ENCODE data around the gene TRIM63. TPM values are rescaled to one million over a fixed set of nuclear protein-coding genes. Genes with fewer than 3 reads are reported as not detected.

Gene TRIM63
- total RNA-seq, 1 experiment from 2014 or later, result not detected

DNA sequence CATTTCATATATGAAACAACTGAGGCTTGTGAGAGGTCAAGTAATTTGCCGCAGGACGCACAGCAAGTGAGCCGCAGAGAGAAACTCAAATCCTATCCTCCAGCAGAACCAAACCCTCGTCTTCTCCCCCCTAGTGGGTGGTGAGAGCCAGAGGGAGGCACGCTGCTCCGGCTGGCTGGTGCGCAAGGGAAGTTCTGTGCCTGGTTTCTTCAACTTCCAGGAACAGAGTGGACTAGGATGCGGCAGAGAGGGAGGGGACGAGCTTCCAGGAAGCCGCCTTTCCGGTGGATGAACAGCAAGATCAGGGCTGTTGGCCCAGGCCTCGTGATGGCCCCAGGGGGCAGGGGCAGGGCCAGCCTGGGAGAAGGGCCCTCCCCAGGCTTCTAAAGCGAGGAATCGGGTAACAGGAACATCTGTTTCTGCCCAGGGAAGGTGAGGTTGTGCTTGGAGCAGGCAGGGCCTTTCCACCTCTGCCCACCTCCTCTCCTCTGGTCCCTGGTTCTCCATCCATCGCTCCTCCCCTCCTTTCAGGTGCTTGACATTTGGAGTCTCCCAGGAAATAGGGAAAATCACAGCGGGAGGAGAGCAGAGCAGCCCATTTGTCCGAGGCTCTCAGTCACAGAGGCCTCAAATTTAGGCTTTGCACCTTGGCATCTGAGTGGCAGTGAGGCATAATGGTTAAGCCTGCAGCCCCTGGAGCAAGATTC is 27.4 kb upstream of the TRIM63 start:
- DNase-seq (ENCODE audit: low spot score), result peak; percentile 72
- ATAC-seq, result peak; percentile 92
- Mint-ChIP-seq H3K4me1 (peaks cover 36% of the 10 kb centered on the region), H3K4me3 (peak overlapping the region; percentile 25), H3K36me3 (no peaks in the 10 kb centered on the region), H3K27me3 (ENCODE audit: low read depth) (peaks cover 5% of the 10 kb centered on the region), H3K9me3 (peaks cover 7% of the 10 kb centered on the region), H3K27ac (no peak overlapping the region)
- ChIA-PET POLR2A (interaction anchor here (1.1 to 1.3 kb wide), 2 partner anchors 70 to 185 kb away, joined by 3 read pairs; no protein-coding TSS in a partner anchor), CTCF (interaction anchor here (0.6 to 2.8 kb wide), 11 partner anchors 10 to 181 kb away, joined by 3 to 13 read pairs (median 4); partner anchors contain the start of genes CEP85, CNKSR1 and ZNF593)
- TF ChIP-seq NFYB (CRISPR knock-in tag; conservative IDR thresholded peaks at IDR 0.05; ENCODE audit: low read depth) (no peak), FOXK1 (CRISPR knock-in tag; IDR thresholded peaks at IDR 0.05) (0 out of 2 replicates have a peak, but pooled peaks have one; percentile 29), MYBL2 (CRISPR knock-in tag; IDR thresholded peaks at IDR 0.05) (0 out of 2 replicates have a peak, but pooled peaks have one; percentile 41), ZNF138 (CRISPR knock-in tag; conservative IDR thresholded peaks at IDR 0.05) (no peak), SP1 (CRISPR knock-in tag; conservative IDR thresholded peaks at IDR 0.05) (0 out of 2 replicates have a peak, but pooled peaks have one; percentile 48), FOXJ3 (CRISPR knock-in tag; IDR thresholded peaks at IDR 0.05; ENCODE audit: borderline replicate concordance) (no peak), JUN (CRISPR knock-in tag; IDR thresholded peaks at IDR 0.05) (no peak), ZNF416 (CRISPR knock-in tag; IDR thresholded peaks at IDR 0.05) (no peak), KAT7 (CRISPR knock-in tag; IDR thresholded peaks at IDR 0.05; ENCODE audit: borderline replicate concordance) (no peak), ETV6 (CRISPR knock-in tag; IDR thresholded peaks at IDR 0.05) (peak; percentile 66; the same call in 1 of the 2 replicates), MXD4 (CRISPR knock-in tag; IDR thresholded peaks at IDR 0.05; ENCODE audit: borderline replicate concordance) (no peak)
- TF ChIP-seq, protein P1, sequence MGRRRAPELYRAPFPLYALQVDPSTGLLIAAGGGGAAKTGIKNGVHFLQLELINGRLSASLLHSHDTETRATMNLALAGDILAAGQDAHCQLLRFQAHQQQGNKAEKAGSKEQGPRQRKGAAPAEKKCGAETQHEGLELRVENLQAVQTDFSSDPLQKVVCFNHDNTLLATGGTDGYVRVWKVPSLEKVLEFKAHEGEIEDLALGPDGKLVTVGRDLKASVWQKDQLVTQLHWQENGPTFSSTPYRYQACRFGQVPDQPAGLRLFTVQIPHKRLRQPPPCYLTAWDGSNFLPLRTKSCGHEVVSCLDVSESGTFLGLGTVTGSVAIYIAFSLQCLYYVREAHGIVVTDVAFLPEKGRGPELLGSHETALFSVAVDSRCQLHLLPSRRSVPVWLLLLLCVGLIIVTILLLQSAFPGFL (CRISPR knock-in tag; IDR thresholded peaks at IDR 0.05; ENCODE audit: borderline replicate concordance), result no peak
- TF ChIP-seq, protein P2, sequence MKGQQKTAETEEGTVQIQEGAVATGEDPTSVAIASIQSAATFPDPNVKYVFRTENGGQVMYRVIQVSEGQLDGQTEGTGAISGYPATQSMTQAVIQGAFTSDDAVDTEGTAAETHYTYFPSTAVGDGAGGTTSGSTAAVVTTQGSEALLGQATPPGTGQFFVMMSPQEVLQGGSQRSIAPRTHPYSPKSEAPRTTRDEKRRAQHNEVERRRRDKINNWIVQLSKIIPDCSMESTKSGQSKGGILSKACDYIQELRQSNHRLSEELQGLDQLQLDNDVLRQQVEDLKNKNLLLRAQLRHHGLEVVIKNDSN (CRISPR knock-in tag; IDR thresholded peaks at IDR 0.05), result 0 out of 2 replicates have a peak, but pooled peaks have one; percentile 16
- TF ChIP-seq, protein P3, sequence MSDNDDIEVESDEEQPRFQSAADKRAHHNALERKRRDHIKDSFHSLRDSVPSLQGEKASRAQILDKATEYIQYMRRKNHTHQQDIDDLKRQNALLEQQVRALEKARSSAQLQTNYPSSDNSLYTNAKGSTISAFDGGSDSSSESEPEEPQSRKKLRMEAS (CRISPR knock-in tag; IDR thresholded peaks at IDR 0.05), result peak; percentile 62; the same call in 1 of the 2 replicates
- TF ChIP-seq, protein P4, sequence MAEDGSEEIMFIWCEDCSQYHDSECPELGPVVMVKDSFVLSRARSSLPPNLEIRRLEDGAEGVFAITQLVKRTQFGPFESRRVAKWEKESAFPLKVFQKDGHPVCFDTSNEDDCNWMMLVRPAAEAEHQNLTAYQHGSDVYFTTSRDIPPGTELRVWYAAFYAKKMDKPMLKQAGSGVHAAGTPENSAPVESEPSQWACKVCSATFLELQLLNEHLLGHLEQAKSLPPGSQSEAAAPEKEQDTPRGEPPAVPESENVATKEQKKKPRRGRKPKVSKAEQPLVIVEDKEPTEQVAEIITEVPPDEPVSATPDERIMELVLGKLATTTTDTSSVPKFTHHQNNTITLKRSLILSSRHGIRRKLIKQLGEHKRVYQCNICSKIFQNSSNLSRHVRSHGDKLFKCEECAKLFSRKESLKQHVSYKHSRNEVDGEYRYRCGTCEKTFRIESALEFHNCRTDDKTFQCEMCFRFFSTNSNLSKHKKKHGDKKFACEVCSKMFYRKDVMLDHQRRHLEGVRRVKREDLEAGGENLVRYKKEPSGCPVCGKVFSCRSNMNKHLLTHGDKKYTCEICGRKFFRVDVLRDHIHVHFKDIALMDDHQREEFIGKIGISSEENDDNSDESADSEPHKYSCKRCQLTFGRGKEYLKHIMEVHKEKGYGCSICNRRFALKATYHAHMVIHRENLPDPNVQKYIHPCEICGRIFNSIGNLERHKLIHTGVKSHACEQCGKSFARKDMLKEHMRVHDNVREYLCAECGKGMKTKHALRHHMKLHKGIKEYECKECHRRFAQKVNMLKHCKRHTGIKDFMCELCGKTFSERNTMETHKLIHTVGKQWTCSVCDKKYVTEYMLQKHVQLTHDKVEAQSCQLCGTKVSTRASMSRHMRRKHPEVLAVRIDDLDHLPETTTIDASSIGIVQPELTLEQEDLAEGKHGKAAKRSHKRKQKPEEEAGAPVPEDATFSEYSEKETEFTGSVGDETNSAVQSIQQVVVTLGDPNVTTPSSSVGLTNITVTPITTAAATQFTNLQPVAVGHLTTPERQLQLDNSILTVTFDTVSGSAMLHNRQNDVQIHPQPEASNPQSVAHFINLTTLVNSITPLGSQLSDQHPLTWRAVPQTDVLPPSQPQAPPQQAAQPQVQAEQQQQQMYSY (CRISPR knock-in tag; IDR thresholded peaks at IDR 0.05), result no peak; the same call in 1 of the 2 replicates
- TF ChIP-seq, protein P5, sequence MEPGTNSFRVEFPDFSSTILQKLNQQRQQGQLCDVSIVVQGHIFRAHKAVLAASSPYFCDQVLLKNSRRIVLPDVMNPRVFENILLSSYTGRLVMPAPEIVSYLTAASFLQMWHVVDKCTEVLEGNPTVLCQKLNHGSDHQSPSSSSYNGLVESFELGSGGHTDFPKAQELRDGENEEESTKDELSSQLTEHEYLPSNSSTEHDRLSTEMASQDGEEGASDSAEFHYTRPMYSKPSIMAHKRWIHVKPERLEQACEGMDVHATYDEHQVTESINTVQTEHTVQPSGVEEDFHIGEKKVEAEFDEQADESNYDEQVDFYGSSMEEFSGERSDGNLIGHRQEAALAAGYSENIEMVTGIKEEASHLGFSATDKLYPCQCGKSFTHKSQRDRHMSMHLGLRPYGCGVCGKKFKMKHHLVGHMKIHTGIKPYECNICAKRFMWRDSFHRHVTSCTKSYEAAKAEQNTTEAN (CRISPR knock-in tag; IDR thresholded peaks at IDR 0.05), result no peak
- TF ChIP-seq, protein P6, sequence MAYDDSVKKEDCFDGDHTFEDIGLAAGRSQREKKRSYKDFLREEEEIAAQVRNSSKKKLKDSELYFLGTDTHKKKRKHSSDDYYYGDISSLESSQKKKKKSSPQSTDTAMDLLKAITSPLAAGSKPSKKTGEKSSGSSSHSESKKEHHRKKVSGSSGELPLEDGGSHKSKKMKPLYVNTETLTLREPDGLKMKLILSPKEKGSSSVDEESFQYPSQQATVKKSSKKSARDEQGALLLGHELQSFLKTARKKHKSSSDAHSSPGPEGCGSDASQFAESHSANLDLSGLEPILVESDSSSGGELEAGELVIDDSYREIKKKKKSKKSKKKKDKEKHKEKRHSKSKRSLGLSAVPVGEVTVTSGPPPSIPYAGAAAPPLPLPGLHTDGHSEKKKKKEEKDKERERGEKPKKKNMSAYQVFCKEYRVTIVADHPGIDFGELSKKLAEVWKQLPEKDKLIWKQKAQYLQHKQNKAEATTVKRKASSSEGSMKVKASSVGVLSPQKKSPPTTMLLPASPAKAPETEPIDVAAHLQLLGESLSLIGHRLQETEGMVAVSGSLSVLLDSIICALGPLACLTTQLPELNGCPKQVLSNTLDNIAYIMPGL (CRISPR knock-in tag; IDR thresholded peaks at IDR 0.05), result no peak
- TF ChIP-seq, protein P7, sequence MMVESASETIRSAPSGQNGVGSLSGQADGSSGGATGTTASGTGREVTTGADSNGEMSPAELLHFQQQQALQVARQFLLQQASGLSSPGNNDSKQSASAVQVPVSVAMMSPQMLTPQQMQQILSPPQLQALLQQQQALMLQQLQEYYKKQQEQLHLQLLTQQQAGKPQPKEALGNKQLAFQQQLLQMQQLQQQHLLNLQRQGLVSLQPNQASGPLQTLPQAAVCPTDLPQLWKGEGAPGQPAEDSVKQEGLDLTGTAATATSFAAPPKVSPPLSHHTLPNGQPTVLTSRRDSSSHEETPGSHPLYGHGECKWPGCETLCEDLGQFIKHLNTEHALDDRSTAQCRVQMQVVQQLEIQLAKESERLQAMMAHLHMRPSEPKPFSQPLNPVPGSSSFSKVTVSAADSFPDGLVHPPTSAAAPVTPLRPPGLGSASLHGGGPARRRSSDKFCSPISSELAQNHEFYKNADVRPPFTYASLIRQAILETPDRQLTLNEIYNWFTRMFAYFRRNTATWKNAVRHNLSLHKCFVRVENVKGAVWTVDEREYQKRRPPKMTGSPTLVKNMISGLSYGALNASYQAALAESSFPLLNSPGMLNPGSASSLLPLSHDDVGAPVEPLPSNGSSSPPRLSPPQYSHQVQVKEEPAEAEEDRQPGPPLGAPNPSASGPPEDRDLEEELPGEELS (CRISPR knock-in tag; IDR thresholded peaks at IDR 0.05), result no peak
- TF ChIP-seq, protein P8, sequence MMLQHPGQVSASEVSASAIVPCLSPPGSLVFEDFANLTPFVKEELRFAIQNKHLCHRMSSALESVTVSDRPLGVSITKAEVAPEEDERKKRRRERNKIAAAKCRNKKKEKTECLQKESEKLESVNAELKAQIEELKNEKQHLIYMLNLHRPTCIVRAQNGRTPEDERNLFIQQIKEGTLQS (CRISPR knock-in tag; conservative IDR thresholded peaks at IDR 0.05), result no peak
- TF ChIP-seq, protein P9, sequence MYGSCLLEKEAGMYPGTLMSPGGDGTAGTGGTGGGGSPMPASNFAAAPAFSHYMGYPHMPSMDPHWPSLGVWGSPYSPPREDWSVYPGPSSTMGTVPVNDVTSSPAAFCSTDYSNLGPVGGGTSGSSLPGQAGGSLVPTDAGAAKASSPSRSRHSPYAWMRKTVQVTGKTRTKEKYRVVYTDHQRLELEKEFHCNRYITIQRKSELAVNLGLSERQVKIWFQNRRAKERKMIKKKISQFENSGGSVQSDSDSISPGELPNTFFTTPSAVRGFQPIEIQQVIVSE (CRISPR knock-in tag; IDR thresholded peaks at IDR 0.05; ENCODE audit: borderline replicate concordance), result no peak
